ENCODE measurements around the gene SLC40A1.

- TF ChIP-seq CTCF (IDR thresholded peaks at IDR 0.05): no peak
- no peak for TF ChIP-seq POLR2A (IDR thresholded peaks at IDR 0.05)
Measured at GRCh38 chr2:189613650-189614420, 33.2 kb upstream of the SLC40A1 start.
